NB4 (cell line): ENCODE data around the gene ASB6.

Experiments
- DNase-seq: peaks from one replicate; pipeline ENCODE4 v3.0.0; 2010; ENCODE audit warnings: low read depth
- H3K4me3 ChIP-seq: one replicate; pipeline ENCODE4 v1.5.1; 2011; ENCODE audit warnings: mild to moderate bottlenecking, low read depth, low read length, moderate library complexity
- MYC ChIP-seq: IDR thresholded peaks from 2 replicates; pipeline ENCODE4 v1.6.1; 2011; ENCODE audit warnings: low read depth, low read length
- POLR2A ChIP-seq: IDR thresholded peaks from 2 replicates; pipeline ENCODE4 v1.6.1; 2011; ENCODE audit warnings: mild to moderate bottlenecking; ENCODE audit not compliant: insufficient read length; ENCODE audit errors: extremely low read depth
- TF ChIP-seq, protein P1 (sequence below): IDR thresholded peaks from one replicate; pipeline ENCODE4 v1.5.1; 2012; ENCODE audit warnings: low read depth, low read length
- TF ChIP-seq, protein P2 (sequence below): IDR thresholded peaks from 2 replicates; pipeline ENCODE4 v1.6.1; 2011; ENCODE audit warnings: low read depth, low read length

Gene ASB6

DNA sequence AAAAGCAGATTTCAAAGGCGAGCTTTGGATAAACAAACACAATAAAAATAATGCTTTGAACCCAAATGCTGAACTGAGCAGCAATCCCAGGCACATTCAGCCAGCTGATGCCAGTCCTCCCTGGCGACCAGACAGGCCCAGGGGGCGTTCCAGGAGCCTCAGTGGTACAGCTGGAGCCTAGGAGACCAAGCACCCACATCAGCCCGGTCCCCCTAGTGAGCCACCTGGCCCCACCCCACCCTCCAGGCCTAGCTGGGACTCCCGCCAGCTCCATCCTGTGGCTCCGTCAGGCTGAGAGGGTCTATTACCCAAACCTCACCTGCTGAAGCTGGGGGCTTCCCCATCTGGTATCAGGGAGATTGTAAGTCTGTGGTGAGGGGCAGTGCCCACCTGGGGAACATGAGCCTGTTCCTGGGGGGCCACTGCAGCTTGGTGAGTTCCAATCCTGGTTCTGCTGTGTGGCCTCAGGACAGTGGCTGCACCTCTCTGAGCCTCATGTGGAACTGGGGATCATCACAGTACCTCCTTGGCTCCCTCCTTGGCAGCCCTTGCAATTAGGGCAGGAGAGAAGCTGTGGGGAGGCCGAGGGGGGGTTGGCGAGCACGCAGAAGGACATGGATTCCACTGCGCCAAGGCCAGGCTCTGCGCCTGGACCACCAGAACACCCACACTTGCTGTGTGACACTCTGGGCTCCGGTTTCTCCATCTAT lies 37.7 kb downstream of the ASB6 start:
- TF ChIP-seq, protein P1, sequence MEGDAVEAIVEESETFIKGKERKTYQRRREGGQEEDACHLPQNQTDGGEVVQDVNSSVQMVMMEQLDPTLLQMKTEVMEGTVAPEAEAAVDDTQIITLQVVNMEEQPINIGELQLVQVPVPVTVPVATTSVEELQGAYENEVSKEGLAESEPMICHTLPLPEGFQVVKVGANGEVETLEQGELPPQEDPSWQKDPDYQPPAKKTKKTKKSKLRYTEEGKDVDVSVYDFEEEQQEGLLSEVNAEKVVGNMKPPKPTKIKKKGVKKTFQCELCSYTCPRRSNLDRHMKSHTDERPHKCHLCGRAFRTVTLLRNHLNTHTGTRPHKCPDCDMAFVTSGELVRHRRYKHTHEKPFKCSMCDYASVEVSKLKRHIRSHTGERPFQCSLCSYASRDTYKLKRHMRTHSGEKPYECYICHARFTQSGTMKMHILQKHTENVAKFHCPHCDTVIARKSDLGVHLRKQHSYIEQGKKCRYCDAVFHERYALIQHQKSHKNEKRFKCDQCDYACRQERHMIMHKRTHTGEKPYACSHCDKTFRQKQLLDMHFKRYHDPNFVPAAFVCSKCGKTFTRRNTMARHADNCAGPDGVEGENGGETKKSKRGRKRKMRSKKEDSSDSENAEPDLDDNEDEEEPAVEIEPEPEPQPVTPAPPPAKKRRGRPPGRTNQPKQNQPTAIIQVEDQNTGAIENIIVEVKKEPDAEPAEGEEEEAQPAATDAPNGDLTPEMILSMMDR: no peak
- TF ChIP-seq POLR2A: no peak
- no peak for TF ChIP-seq MYC
- TF ChIP-seq, protein P2, sequence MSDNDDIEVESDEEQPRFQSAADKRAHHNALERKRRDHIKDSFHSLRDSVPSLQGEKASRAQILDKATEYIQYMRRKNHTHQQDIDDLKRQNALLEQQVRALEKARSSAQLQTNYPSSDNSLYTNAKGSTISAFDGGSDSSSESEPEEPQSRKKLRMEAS: no peak
- no peak for DNase-seq

DNA sequence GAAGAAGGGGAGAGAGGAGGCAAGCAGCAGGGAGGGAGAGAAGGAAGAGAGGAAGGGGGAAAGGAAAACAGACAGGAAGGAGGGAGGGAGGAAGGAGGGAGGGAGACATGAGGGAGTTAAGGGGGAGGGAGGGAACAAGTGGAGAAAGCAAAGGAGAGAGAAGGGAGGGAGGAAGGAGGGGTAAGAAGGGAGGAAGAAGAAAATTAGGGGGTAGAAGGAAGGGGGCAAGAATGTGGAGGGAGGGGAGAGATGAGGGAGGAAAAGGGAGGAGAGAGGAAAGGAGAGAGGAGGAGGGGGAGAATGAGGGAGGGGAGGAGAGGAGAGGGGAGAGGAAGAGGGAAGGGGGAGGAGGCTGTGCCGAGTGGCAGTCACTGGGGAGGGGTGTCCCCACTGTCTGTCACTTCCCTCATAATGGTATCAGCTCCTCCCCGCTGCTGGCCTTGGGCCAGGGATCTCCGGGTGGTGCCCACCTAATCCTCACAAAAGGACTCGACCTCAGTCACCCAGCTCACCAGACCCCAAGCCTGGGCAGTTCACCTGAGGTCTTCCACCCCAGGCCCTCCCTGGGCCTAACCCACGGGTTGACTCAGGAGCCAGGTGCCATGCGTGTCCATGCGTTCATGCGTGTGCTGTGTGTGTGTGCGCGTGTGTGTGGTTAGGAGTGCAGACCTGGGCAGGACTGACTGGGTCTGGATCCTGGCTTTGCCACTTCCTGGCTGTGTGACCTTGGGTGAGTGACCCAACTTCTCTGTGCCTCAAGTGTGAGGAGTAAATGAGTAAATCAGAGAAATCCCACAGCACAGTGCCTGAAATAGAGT lies 39.1 kb downstream of the ASB6 start:
- no peak overlapping the region for H3K4me3 ChIP-seq
- peak; percentile 33 for DNase-seq
- TF ChIP-seq, protein P1: no peak
- TF ChIP-seq POLR2A: no peak
- TF ChIP-seq MYC: no peak
- TF ChIP-seq, protein P2: no peak

More for the DNA sequence above, 37.7 kb downstream of the ASB6 start:
- no peak overlapping the region for H3K4me3 ChIP-seq

DNA sequence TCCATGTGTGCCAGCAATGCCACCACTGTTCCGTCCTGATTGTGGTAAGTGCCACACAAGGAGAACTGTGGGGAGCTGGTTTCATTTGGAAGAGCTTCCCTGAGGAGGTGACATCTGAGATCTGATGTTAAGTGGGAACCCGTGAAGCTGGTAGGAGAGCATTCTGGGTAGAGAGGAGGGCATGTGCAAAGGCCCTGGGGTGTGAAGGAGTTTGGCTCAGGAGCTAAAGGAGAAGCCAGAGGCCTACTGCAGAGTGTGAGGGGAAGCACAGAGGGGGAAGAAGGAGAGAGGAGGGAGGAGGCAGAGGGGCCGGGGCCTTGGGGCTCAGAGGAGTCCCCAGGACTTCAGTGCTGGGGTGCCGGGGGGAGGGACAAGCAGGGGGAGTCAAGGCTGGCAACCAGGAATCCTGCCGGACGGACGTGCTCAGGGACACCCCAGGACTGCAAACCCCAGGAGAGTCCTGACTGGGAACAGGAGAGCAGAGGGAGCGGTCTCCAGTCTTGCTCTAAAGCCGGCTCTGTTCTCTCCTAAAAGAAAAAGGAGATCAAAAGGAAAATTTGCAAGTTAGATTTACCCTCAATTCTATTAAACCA lies 40.8 kb downstream of the ASB6 start:
- TF ChIP-seq, protein P1: no peak
- no peak for TF ChIP-seq POLR2A
- TF ChIP-seq MYC: no peak
- TF ChIP-seq, protein P2: no peak
- H3K4me3 ChIP-seq: no peak overlapping the region
- no peak for DNase-seq

DNA sequence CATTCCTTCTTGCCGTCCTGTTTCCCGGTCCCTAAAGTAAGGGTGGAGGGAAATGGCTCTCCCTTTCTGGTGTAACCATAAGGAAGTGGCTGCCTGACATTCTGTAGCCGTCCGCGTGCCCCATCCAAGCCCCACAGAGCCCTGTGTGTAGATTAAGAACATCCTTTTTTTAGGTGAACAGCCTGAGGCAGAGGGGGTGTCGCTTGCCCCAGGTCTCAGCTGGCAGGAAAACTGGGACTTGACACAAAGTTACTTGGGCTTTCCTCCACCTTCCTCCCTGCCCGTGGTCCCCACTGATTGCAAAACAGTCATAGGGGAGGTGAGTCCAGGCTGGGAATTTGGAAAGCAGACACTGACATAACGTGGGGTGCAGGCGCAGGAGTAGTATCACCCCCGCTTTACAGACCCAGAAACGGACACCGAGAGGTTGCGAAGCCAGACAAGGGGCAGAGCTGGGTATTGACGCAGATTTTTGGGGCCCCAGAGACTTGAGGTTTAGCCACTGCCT lies 43.8 kb downstream of the ASB6 start:
- TF ChIP-seq POLR2A: no peak
- TF ChIP-seq, protein P1: no peak
- TF ChIP-seq, protein P2: no peak
- DNase-seq: no peak
- no peak overlapping the region for H3K4me3 ChIP-seq

DNA sequence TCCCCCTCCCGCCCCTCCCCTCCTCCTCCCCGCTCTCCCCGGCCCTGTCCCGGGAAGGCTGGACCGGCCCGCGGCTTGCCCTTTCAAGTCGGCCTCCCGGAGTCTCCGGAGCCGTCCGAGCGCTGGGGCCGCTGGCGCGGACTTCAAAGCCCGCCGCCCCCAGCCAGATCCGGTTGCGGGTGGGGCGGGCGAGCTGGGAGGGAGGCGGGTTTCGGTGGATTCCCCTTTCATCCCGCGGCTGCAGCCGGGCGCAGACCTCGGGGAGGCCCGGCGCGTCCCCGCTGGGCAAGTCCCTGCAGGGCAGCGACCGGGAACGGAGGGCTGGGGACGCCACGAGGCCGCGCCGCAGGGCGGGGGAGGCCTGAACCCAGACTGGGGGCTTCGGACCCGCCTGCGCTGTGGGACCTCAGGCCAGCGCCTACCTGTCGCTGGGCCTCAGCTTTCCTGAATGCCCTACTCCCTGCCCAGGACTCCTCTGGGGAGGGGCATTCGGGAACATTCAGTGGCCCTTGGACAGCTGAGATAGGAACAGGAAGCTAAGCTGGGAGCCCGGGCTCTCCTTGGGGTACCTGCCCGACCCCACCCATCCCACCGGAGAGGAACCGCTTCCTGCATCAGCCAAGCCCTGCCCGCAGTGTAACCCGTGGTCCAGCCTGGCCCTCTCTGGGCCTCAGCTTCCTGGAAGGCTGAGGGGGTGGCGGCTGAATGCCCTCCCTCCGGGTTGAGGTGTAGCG lies 44.4 kb downstream of the ASB6 start:
- DNase-seq: no peak
- no peak overlapping the region for H3K4me3 ChIP-seq
- TF ChIP-seq, protein P2: no peak
- TF ChIP-seq, protein P1: no peak
- TF ChIP-seq MYC (no peak), POLR2A (no peak)
